OCI-LY7 (cell line): ENCODE data around the gene TAPT1. TPM values are rescaled to one million over a fixed set of nuclear protein-coding genes. Genes with fewer than 3 reads are reported as not detected.

Experiments used
- BruUV-seq: library from RNA; stranded (reverse); fragments of 400-500 nt; replicated peaks from 2 replicates; lab custom pipeline; 2021; lab: Mats Ljungman, UMichigan
- CTCF ChIA-PET: fragments of 300-600 bp; sonication (Branson Sonifier 250); formaldehyde crosslinking; loops from one replicate; lab custom pipeline; 2022; ENCODE audit warnings: antibody characterized with exemption; ENCODE audit not compliant: unreplicated experiment; lab: Charles Lee
- POLR2A ChIA-PET: fragments of 300-600 bp; sonication (Branson Sonifier 250); formaldehyde crosslinking; loops from one replicate; lab custom pipeline; 2022; ENCODE audit warnings: antibody characterized with exemption; lab: Charles Lee
- DNase-seq: peaks from one replicate; pipeline ENCODE4 v3.0.0-alpha.2; 2015; ENCODE audit warnings: low spot score
- H2AFZ ChIP-seq: fragments of 200-600 bp; sonication (generic), shearing (Covaris generic); 2 replicates; pipeline ENCODE4 v1.6.1; 2014; ENCODE audit warnings: mild to moderate bottlenecking, antibody characterized with exemption, low read length, moderate library complexity
- H3K27ac ChIP-seq: fragments of 200-600 bp; sonication (generic); 2 replicates; pipeline ENCODE4 v1.5.1; 2014; ENCODE audit warnings: mixed run types, low read depth, mild to moderate bottlenecking, moderate library complexity, low read length, inconsistent platforms; ENCODE audit not compliant: poor library complexity, severe bottlenecking
- H3K36me3 ChIP-seq: fragments of 200-600 bp; sonication (generic); 2 replicates; pipeline ENCODE4 v1.6.1; 2014; ENCODE audit warnings: mild to moderate bottlenecking, antibody characterized with exemption, low read length, moderate library complexity, mixed read lengths; ENCODE audit not compliant: insufficient read depth
- H3K4me1 ChIP-seq: fragments of 200-600 bp; sonication (generic); 2 replicates; pipeline ENCODE4 v1.5.1; 2014; ENCODE audit warnings: mild to moderate bottlenecking, low read length; ENCODE audit not compliant: insufficient read depth, poor library complexity, severe bottlenecking
- H3K4me2 ChIP-seq: fragments of 200-600 bp; sonication (generic); 2 replicates; pipeline ENCODE4 v1.6.1; 2014; ENCODE audit warnings: mild to moderate bottlenecking, low read length
- H3K4me3 ChIP-seq: fragments of 200-600 bp; sonication (generic); 2 replicates; pipeline ENCODE4 v1.5.1; 2014; ENCODE audit warnings: mild to moderate bottlenecking, low read depth, low read length; ENCODE audit not compliant: poor library complexity, severe bottlenecking
- H3K79me2 ChIP-seq: fragments of 200-600 bp; sonication (generic); 2 replicates; pipeline ENCODE4 v1.6.1; 2016; ENCODE audit warnings: low read depth, mild to moderate bottlenecking, low read length, moderate library complexity, mixed read lengths; ENCODE audit not compliant: insufficient read depth
- H3K9me2 ChIP-seq: fragments of 200-600 bp; sonication (generic); 2 replicates; pipeline ENCODE4 v1.6.1; 2016; ENCODE audit warnings: mild to moderate bottlenecking, low read length, mixed read lengths; ENCODE audit not compliant: insufficient read depth
- H3K9me3 ChIP-seq: fragments of 200-600 bp; sonication (generic); 2 replicates; pipeline ENCODE4 v1.6.1; 2014; ENCODE audit warnings: mild to moderate bottlenecking, mixed run types, low read length, mixed read lengths
- H4K20me1 ChIP-seq: fragments of 200-600 bp; sonication (generic); 2 replicates; pipeline ENCODE4 v1.6.1; 2014; ENCODE audit warnings: mild to moderate bottlenecking, antibody characterized with exemption, low read length, moderate library complexity, mixed read lengths; ENCODE audit not compliant: insufficient read depth
- CTCF ChIP-seq: fragments of 200-600 bp; sonication (generic); conservative IDR thresholded peaks from 2 replicates; pipeline ENCODE4 v1.5.1; 2014; ENCODE audit warnings: mild to moderate bottlenecking, antibody characterized with exemption, low read length, moderate library complexity, mixed read lengths
- EZH2phosphoT487 ChIP-seq: fragments of 200-600 bp; sonication (generic); IDR thresholded peaks from 2 replicates; pipeline ENCODE4 v1.6.1; 2018; ENCODE audit warnings: low read depth, borderline replicate concordance, mild to moderate bottlenecking, mixed run types, antibody characterized with exemption, low read length, moderate library complexity, mixed read lengths
- intact Hi-C: fragments of 100-400 bp; cut with micrococcal nuclease; formaldehyde crosslinking; loops from one replicate; pipeline ENCODE4 v1.10.0; 2022; ENCODE audit not compliant: unreplicated experiment
- total RNA-seq, 2 experiments: library from RNA; depleted of rRNA in 1 of 2; stranded (reverse); fragments of >200 nt in 1 of 2; shearing (Covaris generic) in 1 of 2; gene quantifications; 2 replicates each; pipeline ENCODE4 v1.2.3, GENCODE V29; 2014 to 2022

The TAPT1 gene
- total RNA-seq, 2 experiments from 2014 or later: 34.3 to 66.6 TPM

- Histone ChIP-seq H3K79me2 (no peaks in the 10 kb centered on the region), H3K27ac (no peak overlapping the region), H3K4me1 (no peaks in the 10 kb centered on the region), H3K36me3 (no peaks in the 10 kb centered on the region), H3K4me2 (no peak overlapping the region), H4K20me1 (no peaks in the 10 kb centered on the region), H3K9me3 (no peaks in the 10 kb centered on the region), H2AFZ (no peak overlapping the region), H3K9me2 (no peaks in the 10 kb centered on the region), H3K4me3 (no peak overlapping the region)
- intact Hi-C loops: no loop called here
- ChIA-PET CTCF (no interaction called here), POLR2A (interaction anchor here (1.3 kb wide), 1 partner anchor 19 kb away, joined by 3 read pairs; no protein-coding TSS in a partner anchor)
- BruUV-seq: no TSS peak
- no peak for DNase-seq
- no peak for TF ChIP-seq EZH2phosphoT487
- no peak for TF ChIP-seq CTCF
Measured at GRCh38 chr4:16117164-16117563, 109.1 kb downstream of the TAPT1 start.

GRCh38 chr4:16116493-16116990 lies 109.7 kb downstream of the TAPT1 start:
- BruUV-seq: no TSS peak
- TF ChIP-seq CTCF (no peak), EZH2phosphoT487 (no peak)
- no peaks in the 10 kb centered on the region for H3K9me2 ChIP-seq
- no peaks in the 10 kb centered on the region for H3K4me1 ChIP-seq
- DNase-seq: no peak
- no peak overlapping the region for H3K27ac ChIP-seq
- H3K4me2 ChIP-seq: no peak overlapping the region
- H3K4me3 ChIP-seq: no peak overlapping the region
- no peaks in the 10 kb centered on the region for H3K79me2 ChIP-seq
- CTCF ChIA-PET: no interaction called here
- intact Hi-C loops: no loop called here
- H4K20me1 ChIP-seq: no peaks in the 10 kb centered on the region
- H3K9me3 ChIP-seq: no peaks in the 10 kb centered on the region
- no peak overlapping the region for H2AFZ ChIP-seq
- POLR2A ChIA-PET: interaction anchor here (0.5 kb wide), 1 partner anchor 148 kb away, joined by 5 read pairs; no protein-coding TSS in a partner anchor
- H3K36me3 ChIP-seq: no peaks in the 10 kb centered on the region

- no TSS peak for BruUV-seq
- Histone ChIP-seq H3K9me3 (no peaks in the 10 kb centered on the region), H3K4me3 (no peak overlapping the region), H3K4me2 (no peak overlapping the region), H3K36me3 (no peaks in the 10 kb centered on the region), H2AFZ (no peak overlapping the region), H3K9me2 (no peaks in the 10 kb centered on the region), H3K4me1 (no peaks in the 10 kb centered on the region), H4K20me1 (no peaks in the 10 kb centered on the region), H3K27ac (no peak overlapping the region), H3K79me2 (no peaks in the 10 kb centered on the region)
- intact Hi-C loops: no loop called here
- no peak for TF ChIP-seq CTCF
- TF ChIP-seq EZH2phosphoT487: no peak
- ChIA-PET CTCF (interaction anchor here (0.7 kb wide), 1 partner anchor 148 kb away, joined by 3 read pairs; no protein-coding TSS in a partner anchor), POLR2A (interaction anchor here (0.5 kb wide), 1 partner anchor 62 kb away, joined by 3 read pairs; no protein-coding TSS in a partner anchor)
- DNase-seq: no peak
Measured at GRCh38 chr4:16116019-16116418, 110.3 kb downstream of the TAPT1 start.
